Panc1 (cell line): ENCODE measurements around the gene TTLL4.

Source experiments
- POLR2AphosphoS5 ChIP-seq: IDR thresholded peaks from 2 replicates; pipeline ENCODE4 v1.6.1; 2012; ENCODE audit warnings: mild to moderate bottlenecking, low read depth, low read length, moderate library complexity
- SIN3A ChIP-seq: IDR thresholded peaks from 2 replicates; pipeline ENCODE4 v1.6.1; 2012; ENCODE audit warnings: low read depth, mild to moderate bottlenecking, low read length, moderate library complexity, borderline replicate concordance; ENCODE audit not compliant: insufficient read depth
- TCF7L2 ChIP-seq: IDR thresholded peaks from 2 replicates; pipeline ENCODE4 v1.6.1; 2011; ENCODE audit warnings: mild to moderate bottlenecking, low read depth, low read length, inconsistent platforms
- TF ChIP-seq, protein P1 (sequence below): fragments of 450-650 bp; IDR thresholded peaks from 2 replicates; pipeline ENCODE4 v1.5.1; 2017; ENCODE audit warnings: mild to moderate bottlenecking
- TF ChIP-seq, protein P2 (sequence below), 2 experiments: IDR thresholded peaks; 2 replicates each; pipeline ENCODE4 v1.6.1; 2011 to 2012; ENCODE audit warnings: low read depth in 2 of 2, control low read depth in 1 of 2, low read length in 1 of 2, mild to moderate bottlenecking in 1 of 2, moderate library complexity in 1 of 2; ENCODE audit not compliant: insufficient read depth in 1 of 2

DNA sequence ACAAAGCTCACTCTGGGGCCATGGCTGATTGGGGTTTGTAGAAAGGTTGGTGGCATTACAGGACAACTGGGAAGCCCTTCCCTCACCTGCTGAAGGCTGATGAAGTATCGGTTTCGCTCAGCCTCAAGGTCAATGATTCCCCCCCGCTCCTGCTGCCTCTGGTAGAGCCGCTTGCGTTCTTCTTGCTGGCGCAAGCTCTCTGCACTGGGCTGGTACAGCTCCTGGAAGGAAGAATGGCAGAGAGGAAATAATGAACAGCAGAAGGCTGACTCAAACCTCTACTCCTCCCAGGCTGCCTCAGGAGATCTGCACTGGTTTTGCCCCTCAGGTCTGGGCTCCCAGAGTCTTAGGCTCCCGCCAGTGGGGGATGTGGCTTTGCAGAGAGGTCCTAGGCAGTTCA is 46.0 kb upstream of the TTLL4 start:
- TF ChIP-seq, protein P1, sequence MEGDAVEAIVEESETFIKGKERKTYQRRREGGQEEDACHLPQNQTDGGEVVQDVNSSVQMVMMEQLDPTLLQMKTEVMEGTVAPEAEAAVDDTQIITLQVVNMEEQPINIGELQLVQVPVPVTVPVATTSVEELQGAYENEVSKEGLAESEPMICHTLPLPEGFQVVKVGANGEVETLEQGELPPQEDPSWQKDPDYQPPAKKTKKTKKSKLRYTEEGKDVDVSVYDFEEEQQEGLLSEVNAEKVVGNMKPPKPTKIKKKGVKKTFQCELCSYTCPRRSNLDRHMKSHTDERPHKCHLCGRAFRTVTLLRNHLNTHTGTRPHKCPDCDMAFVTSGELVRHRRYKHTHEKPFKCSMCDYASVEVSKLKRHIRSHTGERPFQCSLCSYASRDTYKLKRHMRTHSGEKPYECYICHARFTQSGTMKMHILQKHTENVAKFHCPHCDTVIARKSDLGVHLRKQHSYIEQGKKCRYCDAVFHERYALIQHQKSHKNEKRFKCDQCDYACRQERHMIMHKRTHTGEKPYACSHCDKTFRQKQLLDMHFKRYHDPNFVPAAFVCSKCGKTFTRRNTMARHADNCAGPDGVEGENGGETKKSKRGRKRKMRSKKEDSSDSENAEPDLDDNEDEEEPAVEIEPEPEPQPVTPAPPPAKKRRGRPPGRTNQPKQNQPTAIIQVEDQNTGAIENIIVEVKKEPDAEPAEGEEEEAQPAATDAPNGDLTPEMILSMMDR, result no peak
- no peak for TF ChIP-seq POLR2AphosphoS5
- TF ChIP-seq, protein P2, sequence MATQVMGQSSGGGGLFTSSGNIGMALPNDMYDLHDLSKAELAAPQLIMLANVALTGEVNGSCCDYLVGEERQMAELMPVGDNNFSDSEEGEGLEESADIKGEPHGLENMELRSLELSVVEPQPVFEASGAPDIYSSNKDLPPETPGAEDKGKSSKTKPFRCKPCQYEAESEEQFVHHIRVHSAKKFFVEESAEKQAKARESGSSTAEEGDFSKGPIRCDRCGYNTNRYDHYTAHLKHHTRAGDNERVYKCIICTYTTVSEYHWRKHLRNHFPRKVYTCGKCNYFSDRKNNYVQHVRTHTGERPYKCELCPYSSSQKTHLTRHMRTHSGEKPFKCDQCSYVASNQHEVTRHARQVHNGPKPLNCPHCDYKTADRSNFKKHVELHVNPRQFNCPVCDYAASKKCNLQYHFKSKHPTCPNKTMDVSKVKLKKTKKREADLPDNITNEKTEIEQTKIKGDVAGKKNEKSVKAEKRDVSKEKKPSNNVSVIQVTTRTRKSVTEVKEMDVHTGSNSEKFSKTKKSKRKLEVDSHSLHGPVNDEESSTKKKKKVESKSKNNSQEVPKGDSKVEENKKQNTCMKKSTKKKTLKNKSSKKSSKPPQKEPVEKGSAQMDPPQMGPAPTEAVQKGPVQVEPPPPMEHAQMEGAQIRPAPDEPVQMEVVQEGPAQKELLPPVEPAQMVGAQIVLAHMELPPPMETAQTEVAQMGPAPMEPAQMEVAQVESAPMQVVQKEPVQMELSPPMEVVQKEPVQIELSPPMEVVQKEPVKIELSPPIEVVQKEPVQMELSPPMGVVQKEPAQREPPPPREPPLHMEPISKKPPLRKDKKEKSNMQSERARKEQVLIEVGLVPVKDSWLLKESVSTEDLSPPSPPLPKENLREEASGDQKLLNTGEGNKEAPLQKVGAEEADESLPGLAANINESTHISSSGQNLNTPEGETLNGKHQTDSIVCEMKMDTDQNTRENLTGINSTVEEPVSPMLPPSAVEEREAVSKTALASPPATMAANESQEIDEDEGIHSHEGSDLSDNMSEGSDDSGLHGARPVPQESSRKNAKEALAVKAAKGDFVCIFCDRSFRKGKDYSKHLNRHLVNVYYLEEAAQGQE (IDR thresholded peaks at IDR 0.05; ENCODE audit: insufficient read depth in 1 of 2, low read depth in 2 of 2, low read length in 1 of 2), result no peak
- TF ChIP-seq TCF7L2, result no peak
- TF ChIP-seq SIN3A, result no peak
